Cardiac muscle cell (in vitro differentiated cells and primary cell): ENCODE data around the gene GNPAT. TPM values are rescaled to one million over a fixed set of nuclear protein-coding genes. Genes with fewer than 3 reads are reported as not detected.

Experiments used
- DNase-seq, 2 donors: peaks; one replicate each; pipeline versions ENCODE4 v3.0.0 to v3.0.0-alpha.2; 2010 to 2017; ENCODE audit warnings: low read depth in 1 of 2, low spot score in 1 of 2
- H3K27ac ChIP-seq: fragments of 200-600 bp; sonication (generic); 2 replicates; pipeline ENCODE4 v1.5.1; 2016
- H3K27me3 ChIP-seq: fragments of 200-600 bp; sonication (generic); 2 replicates; pipeline ENCODE4 v1.6.0; 2016; ENCODE audit warnings: control low read depth
- H3K36me3 ChIP-seq: fragments of 200-600 bp; sonication (generic); 2 replicates; pipeline ENCODE4 v1.5.1; 2016; ENCODE audit warnings: control low read depth
- H3K4me1 ChIP-seq: fragments of 200-600 bp; sonication (generic); 2 replicates; pipeline ENCODE4 v1.8.1; 2017; ENCODE audit warnings: low read depth, mild to moderate bottlenecking, mixed run types
- H3K4me3 ChIP-seq: fragments of 200-600 bp; sonication (generic); 2 replicates; pipeline ENCODE4 v1.5.1; 2016; ENCODE audit warnings: mild to moderate bottlenecking
- H3K9me3 ChIP-seq: fragments of 200-600 bp; sonication (generic); 2 replicates; pipeline ENCODE4 v1.5.1; 2017; ENCODE audit warnings: low read depth, mild to moderate bottlenecking, control low read depth
- polyA plus RNA-seq: library from polyadenylated mRNA; unstranded; fragments of >200 nt; fragmentation: Nextera tagmentation; extraction: Ambion mirVana; gene quantifications from 2 replicates; pipeline ENCODE4 v1.2.1, GENCODE V29; 2016
- total RNA-seq: library from RNA; depleted of rRNA; stranded (reverse); fragments of >200 nt; gene quantifications from 2 replicates; pipeline ENCODE4 v1.2.3, GENCODE V29; 2016
- TF ChIP-seq, protein P1 (sequence below): IDR thresholded peaks from 2 replicates; pipeline ENCODE4 v1.5.1; 2012; ENCODE audit warnings: low read depth, mild to moderate bottlenecking, low read length

GNPAT gene
- total and polyA plus RNA-seq, 2 experiments from 2014 or later: 36.5 to 61.6 TPM

DNA sequence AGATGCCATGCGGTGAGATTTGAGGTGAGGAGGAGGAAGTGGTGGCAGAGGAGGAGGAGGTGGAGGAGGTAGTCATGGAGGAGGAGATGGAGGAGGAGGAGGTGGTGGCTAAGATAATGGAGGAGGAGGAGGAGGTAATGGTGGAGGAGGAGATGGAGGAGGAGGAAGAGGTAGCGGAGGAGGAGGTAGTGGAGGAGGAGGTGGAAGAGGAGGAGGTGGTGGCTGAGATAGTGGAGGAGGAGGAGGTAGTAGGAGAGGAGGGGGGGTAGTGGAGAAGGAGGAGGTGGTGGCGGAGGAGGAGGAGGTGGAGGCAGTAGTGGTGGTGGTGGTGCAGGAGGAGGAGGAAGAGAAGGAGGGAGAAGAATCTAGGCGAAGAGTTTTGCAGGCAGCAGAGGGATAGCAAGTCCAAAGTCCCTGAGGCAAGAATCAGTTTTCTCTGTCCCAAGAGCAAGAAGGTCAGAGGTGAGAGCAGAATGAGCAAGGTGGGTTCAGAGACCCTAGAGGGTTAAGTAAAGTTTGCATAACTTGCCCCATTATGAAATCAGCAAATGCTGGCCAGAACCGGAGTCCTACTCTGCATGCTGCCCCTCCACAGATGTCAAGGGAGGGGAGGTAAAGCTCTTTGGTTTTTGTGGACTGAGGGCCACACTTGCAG is 38.9 kb upstream of the GNPAT start:
- H3K36me3 ChIP-seq: no peaks in the 10 kb centered on the region

DNA sequence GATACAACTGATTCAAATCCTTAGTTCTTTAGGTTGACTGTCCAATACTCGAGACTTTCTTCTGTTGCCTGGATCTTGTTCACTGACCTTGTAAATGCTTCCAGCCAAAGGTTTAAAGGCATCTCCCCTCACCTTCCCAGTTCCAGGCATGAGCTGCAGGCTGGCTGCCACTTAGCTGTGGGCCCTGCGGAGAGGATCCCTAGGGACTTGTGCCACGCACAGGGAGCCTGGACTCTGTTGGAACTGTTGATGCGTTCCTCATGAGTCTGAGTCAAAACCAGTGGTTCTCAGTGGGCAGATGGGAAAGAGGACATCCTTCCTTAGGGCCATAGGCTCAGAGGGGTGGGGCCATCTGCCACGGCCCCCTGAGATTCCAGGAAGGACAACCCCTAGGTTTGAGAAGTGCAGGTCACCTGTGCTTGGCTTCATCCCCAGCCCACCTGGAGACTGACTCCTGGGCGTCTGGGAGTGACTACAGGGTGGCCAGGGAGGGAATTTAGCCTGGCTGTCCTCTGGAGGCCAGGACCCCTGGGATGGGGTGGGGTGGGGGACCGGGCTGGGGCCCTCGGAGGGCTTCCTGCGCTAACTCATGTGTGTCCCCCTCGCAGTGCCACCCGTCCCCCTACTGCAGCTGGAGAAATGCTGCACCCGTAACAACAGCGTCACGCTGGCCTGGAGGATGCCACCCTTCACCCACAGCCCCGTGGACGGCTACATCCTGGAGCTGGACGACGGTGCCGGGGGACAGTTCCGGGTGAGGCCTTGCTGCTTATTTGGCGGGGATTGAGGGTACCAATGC is 37.6 kb upstream of the GNPAT start:
- no peak for DNase-seq
- peaks cover 52% of the 10 kb centered on the region for H3K27me3 ChIP-seq
- H3K9me3 ChIP-seq: no peaks in the 10 kb centered on the region
- H3K36me3 ChIP-seq: no peaks in the 10 kb centered on the region
- no peak overlapping the region for H3K4me3 ChIP-seq
- no peaks in the 10 kb centered on the region for H3K4me1 ChIP-seq
- no peak overlapping the region for H3K27ac ChIP-seq
- TF ChIP-seq, protein P1, sequence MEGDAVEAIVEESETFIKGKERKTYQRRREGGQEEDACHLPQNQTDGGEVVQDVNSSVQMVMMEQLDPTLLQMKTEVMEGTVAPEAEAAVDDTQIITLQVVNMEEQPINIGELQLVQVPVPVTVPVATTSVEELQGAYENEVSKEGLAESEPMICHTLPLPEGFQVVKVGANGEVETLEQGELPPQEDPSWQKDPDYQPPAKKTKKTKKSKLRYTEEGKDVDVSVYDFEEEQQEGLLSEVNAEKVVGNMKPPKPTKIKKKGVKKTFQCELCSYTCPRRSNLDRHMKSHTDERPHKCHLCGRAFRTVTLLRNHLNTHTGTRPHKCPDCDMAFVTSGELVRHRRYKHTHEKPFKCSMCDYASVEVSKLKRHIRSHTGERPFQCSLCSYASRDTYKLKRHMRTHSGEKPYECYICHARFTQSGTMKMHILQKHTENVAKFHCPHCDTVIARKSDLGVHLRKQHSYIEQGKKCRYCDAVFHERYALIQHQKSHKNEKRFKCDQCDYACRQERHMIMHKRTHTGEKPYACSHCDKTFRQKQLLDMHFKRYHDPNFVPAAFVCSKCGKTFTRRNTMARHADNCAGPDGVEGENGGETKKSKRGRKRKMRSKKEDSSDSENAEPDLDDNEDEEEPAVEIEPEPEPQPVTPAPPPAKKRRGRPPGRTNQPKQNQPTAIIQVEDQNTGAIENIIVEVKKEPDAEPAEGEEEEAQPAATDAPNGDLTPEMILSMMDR: no peak

More for the DNA sequence above, 38.9 kb upstream of the GNPAT start:
- H3K27me3 ChIP-seq: peaks cover 52% of the 10 kb centered on the region
- no peak overlapping the region for H3K4me3 ChIP-seq
- TF ChIP-seq, protein P1: no peak
- H3K4me1 ChIP-seq: no peaks in the 10 kb centered on the region
- H3K27ac ChIP-seq: no peak overlapping the region
- no peak for DNase-seq
- H3K9me3 ChIP-seq: no peaks in the 10 kb centered on the region

DNA sequence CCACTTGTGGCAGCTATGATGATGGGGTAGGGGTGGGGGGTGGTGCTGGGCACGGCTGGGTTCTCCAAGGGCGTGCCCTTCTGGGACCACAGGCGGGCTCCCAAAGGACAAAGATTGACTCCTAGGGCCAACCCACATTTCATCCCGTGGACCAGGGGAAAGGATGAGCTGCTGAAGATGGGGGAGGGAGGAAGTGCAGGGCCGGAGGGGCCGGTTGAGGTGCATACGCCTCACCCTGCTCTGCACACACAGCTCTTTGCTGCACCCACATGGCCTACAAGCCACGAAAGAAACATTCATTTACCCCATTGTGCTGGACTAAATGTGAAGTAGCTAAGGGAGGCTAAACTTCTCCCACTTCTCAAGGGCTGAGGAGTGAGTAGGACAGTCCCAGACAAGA is 34.2 kb upstream of the GNPAT start:
- no peaks in the 10 kb centered on the region for H3K9me3 ChIP-seq
- DNase-seq: peak in 1 of 2 donors; percentile 36
- no peaks in the 10 kb centered on the region for H3K4me1 ChIP-seq
- TF ChIP-seq, protein P1: peak; percentile 25
- no peak overlapping the region for H3K4me3 ChIP-seq
- H3K36me3 ChIP-seq: no peaks in the 10 kb centered on the region
- peaks cover 23% of the 10 kb centered on the region for H3K27me3 ChIP-seq
- H3K27ac ChIP-seq: no peak overlapping the region

DNA sequence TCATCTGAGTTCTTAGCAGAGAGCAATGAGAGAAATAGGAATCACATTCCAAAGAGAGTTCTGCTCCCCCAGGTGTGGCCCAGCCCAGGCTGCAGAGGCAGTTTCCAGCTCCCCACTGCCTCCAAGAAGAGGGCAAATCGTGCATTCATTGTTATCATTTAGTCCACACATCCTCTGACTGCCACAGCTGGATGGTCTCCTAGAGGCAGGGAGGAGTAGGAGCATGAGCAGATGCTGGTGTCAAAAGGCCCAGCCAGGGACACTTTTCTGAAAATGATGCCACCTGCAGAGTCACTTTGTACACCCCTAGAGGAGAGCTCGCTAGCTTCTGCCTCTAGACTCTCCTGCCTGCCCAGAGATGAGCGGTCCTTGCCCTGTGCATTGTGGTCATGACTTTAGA is 33.6 kb upstream of the GNPAT start:
- Histone ChIP-seq H3K4me1 (no peaks in the 10 kb centered on the region), H3K36me3 (no peaks in the 10 kb centered on the region), H3K27ac (no peak overlapping the region), H3K9me3 (no peaks in the 10 kb centered on the region), H3K4me3 (no peak overlapping the region), H3K27me3 (peaks cover 20% of the 10 kb centered on the region)
- TF ChIP-seq, protein P1: no peak
- no peak for DNase-seq

DNA sequence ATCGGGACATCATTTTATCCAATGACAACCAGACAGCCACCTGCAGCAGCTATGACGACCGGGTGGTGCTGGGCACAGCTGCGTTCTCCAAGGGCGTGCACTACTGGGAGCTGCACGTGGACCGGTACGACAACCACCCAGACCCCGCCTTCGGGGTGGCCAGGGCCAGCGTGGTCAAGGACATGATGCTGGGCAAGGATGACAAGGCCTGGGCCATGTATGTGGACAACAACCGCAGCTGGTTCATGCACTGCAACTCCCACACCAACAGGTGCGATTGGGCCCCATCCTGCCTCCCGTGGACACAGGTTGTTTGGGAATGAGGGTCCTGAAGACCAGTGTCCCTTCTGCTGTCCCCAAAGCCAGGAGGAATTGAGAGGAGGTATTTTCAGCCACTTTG is 32.0 kb upstream of the GNPAT start:
- DNase-seq: no peak
- Histone ChIP-seq H3K36me3 (no peaks in the 10 kb centered on the region), H3K27me3 (peaks cover 22% of the 10 kb centered on the region), H3K4me3 (no peak overlapping the region), H3K4me1 (no peaks in the 10 kb centered on the region), H3K9me3 (no peaks in the 10 kb centered on the region), H3K27ac (no peak overlapping the region)
- TF ChIP-seq, protein P1: no peak
